ENCODE data around the gene TRA2B. TPM values are rescaled to one million over a fixed set of nuclear protein-coding genes. Genes with fewer than 3 reads are reported as not detected.

Gene TRA2B
- polyA plus RNA-seq, 1 donor from 2014 or later: 637 TPM

DNA sequence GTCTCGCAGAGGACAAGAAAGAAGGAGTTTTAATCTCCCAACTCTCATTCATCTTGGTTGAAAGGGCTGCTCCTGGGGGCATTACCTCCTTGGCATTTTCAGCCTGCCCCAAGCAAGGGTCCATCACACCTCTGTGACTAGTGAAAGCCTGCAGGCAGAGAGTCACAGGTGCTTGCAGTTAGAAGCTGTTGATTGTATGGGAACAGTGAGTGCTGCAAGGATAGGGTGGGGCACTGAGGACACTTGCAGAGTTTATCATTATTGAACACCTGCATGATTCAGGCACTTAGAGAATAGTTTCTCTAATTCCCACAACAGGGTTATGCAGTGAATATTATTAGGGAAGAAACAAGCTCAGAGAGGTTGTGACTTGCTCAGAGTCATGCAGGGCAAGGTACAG, 71.3 kb downstream of the TRA2B start:
- no peak overlapping the region for H3K4me2 ChIP-seq (ENCODE audit: low read length)
- no peak for TF ChIP-seq MXI1 (conservative IDR thresholded peaks at IDR 0.05; ENCODE audit: poor library complexity, severe bottlenecking)
- no peak overlapping the region for H3K4me3 ChIP-seq (ENCODE audit: low read length)
- no peaks in the 10 kb centered on the region for H3F3A ChIP-seq (ENCODE audit: insufficient read depth, low read length, poor library complexity, severe bottlenecking)
- no peaks in the 10 kb centered on the region for H3K27me3 ChIP-seq (ENCODE audit: insufficient read depth, low read depth, low read length)
- H3K9me3 ChIP-seq (ENCODE audit: low read length): no peaks in the 10 kb centered on the region
- no peak overlapping the region for H3K27ac ChIP-seq (ENCODE audit: low read length)
- no peak overlapping the region for H2AFZ ChIP-seq (ENCODE audit: low read depth, low read length)
- no peaks in the 10 kb centered on the region for H3K9me2 ChIP-seq (ENCODE audit: insufficient read depth, low read length)
- H3K79me2 ChIP-seq (replicated peaks; ENCODE audit: insufficient read depth, low read length): no peaks in the 10 kb centered on the region
- H3K36me3 ChIP-seq (ENCODE audit: insufficient read depth, low read length): no peaks in the 10 kb centered on the region
- H4K20me1 ChIP-seq (ENCODE audit: insufficient read depth): no peaks in the 10 kb centered on the region
- H3K9ac ChIP-seq (ENCODE audit: low read length): no peak overlapping the region

Other genes with a start within 250 kb of the TRA2B start
- 46.6 and 57.8 TPM in 2 replicates for gene IGF2BP2, start 113.0 kb downstream of the TRA2B start, polyA plus RNA-seq
- gene ETV5, start 171.1 kb upstream of the TRA2B start, polyA plus RNA-seq: 0.30 and 6.1 TPM in 2 replicates